GM21825 (cell line): ENCODE data around the gene ZNHIT1.

Experiments used
- ATAC-seq: cut with Tn5 transposase; IDR thresholded peaks from one replicate; pipeline ENCODE4 v1.9.1; 2021; ENCODE audit warnings: mild to moderate bottlenecking, moderate library complexity; ENCODE audit not compliant: unreplicated experiment

Gene ZNHIT1

GRCh38 chr7:101216860-101217387, 1.0 kb upstream of the ZNHIT1 start:
- ATAC-seq = peak; percentile 22

DNA sequence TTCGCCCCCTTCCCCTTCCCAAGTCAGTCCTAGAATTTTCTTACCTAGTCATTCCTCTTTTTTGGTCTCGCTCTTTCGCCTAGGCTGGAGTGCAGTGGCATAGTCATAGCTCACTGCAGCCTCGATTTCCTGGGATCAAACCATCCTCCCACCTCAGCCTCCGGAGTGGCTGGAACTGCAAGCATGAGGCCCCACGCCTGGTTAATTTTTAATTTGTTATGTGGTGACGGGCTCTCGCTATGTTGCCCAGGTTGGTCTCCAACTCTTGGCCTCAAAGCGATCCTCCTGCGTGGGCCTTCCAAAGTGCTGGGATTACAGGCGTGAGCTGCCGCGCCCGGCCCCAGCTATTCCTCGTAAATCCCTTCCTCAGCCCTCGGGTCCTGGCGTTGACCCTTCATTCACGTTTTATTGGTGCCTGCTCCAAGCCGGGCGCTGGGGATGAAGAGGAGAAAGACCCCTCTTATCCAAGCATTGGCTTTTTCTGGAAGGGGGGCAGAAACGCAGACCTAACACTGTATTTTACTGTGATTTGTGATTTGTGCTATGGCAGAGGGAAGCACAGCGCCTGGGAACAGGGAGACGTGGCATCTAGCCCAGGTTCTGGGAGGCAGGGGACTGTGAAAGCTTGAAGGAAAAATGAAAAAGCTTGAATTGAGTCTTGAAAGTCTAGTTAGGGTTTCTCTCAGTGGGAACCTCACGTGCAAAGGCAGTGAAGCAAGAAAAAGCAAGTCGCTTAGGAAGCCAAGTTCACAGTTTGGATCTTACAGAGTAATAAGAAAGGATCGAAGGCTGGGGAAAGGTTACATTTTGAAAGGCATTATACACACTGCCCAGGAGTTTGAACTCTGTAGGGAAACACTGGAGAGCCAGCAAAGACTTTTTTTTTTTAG, 516 bp downstream of the ZNHIT1 start:
- peak; percentile 4 for ATAC-seq

DNA sequence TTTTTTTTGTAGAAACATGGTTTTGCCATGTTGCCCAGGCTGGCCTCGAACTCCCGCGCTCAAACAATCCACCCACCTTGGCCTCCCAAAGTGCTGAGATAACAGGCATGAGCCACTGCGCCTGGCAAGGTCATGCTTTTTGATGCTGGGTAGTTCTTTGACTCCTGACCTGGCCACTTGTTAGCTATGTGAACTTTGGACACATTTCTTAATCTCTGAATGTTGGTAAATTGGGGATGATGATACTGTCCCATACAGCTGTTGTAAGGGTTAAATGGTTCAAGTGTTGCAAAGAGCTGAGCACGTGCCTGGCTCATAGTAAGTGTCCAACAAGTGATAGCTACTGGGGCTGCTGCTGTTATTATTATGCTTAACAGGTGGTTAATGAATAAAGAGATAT, 2.3 kb downstream of the ZNHIT1 start:
- no peak for ATAC-seq

DNA sequence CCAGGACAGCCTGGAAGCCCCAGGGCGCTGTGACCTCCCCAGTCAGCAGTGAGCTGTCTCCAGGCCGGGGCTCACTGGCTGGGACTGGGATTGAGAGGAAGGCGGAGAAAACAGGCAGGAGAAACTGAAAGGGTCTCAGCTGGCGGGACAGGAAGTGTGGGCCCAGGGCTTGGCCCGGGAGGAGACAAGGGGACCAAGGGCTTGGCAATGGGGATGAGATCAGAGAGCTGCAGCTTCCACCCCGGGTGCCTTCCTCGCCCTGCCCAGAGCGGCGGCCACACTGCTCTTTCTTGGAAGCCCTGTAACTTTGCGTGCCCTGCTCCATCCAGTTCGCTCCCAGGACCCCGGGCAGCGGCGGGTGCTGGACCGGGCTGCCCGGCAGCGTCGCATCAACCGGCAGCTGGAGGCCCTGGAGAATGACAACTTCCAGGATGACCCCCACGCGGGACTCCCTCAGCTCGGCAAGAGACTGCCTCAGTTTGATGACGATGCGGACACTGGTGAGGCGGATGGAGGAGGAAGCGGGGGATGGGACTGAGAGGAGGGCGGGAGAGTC, 4.4 kb downstream of the ZNHIT1 start:
- no peak for ATAC-seq

GRCh38 chr7:101223528-101223927, 5.6 kb downstream of the ZNHIT1 start:
- ATAC-seq = no peak

DNA sequence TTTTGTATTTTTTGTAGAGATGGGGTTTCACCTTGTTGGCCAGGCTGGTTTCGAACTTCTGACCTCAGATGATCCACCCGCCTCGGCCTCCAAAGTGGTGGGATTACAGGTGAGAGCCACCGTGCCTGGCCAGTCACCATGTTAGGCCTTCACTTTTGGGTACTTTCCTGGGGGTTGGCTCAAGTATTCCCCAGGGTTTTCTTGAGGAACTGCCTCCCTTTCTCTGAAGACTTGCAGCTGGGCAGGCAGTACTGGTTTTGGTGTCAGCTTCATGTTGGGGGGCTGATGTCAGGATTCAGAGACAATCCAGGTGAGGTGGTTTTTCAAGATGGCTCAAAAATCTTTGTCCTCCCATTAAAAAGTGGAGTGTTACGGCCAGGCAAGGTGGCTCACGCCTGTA, 7.7 kb downstream of the ZNHIT1 start:
- no peak for ATAC-seq

- no peak for ATAC-seq
Observed at GRCh38 chr7:101226721-101227120, 8.8 kb downstream of the ZNHIT1 start.

GRCh38 chr7:101231644-101232043, 13.7 kb downstream of the ZNHIT1 start:
- ATAC-seq = no peak

DNA sequence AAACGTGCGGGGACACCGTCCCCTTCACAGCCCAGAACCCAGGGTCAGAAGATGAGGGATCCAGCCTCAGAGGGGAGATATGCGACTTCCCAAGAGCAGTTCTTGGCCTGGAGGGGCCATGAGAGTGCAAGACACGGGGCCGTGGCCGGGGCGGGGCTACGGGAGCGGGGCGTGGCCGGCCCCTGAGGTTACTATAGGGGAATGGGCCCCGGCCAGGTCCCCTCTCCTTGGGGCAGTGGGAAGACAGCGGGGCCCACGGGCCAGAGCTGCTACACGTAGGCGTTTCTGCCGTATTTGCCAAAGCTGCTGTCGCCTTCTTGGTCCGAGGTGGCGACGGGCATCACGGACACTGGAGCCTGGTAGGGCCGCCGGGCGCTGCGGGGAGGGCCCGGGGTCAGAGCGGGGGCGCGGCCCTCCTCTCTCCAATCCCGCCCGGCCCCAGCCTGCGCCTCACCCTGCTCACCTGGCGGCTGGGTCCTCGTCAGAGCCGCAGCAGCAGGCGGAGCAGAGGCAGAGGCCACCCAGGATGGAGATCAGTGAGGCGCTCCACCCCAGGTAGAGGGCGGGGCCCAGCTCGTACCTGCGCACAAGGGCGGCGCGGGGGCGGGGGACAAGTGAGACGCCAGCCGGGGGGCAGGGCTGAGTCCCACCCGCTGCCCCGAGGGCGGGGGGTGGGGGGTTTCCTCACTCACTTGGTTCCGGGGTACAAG, 14.3 kb downstream of the ZNHIT1 start:
- no peak for ATAC-seq

GRCh38 chr7:101233907-101234547, 16.1 kb downstream of the ZNHIT1 start:
- no peak for ATAC-seq

GRCh38 chr7:101234636-101235035, 16.7 kb downstream of the ZNHIT1 start:
- no peak for ATAC-seq

- ATAC-seq = no peak
Observed at GRCh38 chr7:101235050-101235449, 17.1 kb downstream of the ZNHIT1 start.

GRCh38 chr7:101235522-101235921, 17.6 kb downstream of the ZNHIT1 start:
- ATAC-seq = no peak

- no peak for ATAC-seq
Observed at GRCh38 chr7:101236292-101236835, 18.4 kb downstream of the ZNHIT1 start.

GRCh38 chr7:101237206-101238067, 19.5 kb downstream of the ZNHIT1 start, which contains the start of gene CLDN15:
CLDN15 (minus strand) TSS chr7:101237802; CDS start chr7:101237581, 221 bp downstream.
- ATAC-seq = no peak

- no peak for ATAC-seq
Observed at GRCh38 chr7:101238226-101239182, 20.5 kb downstream of the ZNHIT1 start.

GRCh38 chr7:101239191-101239950, 21.4 kb downstream of the ZNHIT1 start:
- ATAC-seq = no peak

- no peak for ATAC-seq
Observed at GRCh38 chr7:101239951-101240220, 21.9 kb downstream of the ZNHIT1 start.
